Psoas muscle (tissue), 8 donors: ENCODE results near the gene IQCN. TPM values are rescaled to one million over a fixed set of nuclear protein-coding genes. Genes with fewer than 3 reads are reported as not detected.

Experiments
- ATAC-seq, 4 donors: fragments of 200-7000 bp; cut with Tn5 transposase; one replicate each; pipeline ENCODE4 v1.9.1; 2020; ENCODE audit warnings: moderate library complexity in 3 of 4, mild to moderate bottlenecking in 2 of 4
- DNase-seq, 2 donors: peaks; one replicate each; pipeline ENCODE4 v3.0.0-alpha.2; 2020
- H3K27ac ChIP-seq: fragments of 200-600 bp; one replicate; pipeline ENCODE4 v1.8.0; 2022
- H3K27me3 ChIP-seq, 3 donors: fragments of 200-600 bp in 1 of 3; one replicate each; pipeline versions ENCODE4 v1.6.1 to v1.8.0; 2013 to 2022; ENCODE audit warnings: low read length in 2 of 3, mild to moderate bottlenecking in 2 of 3, moderate library complexity in 1 of 3; ENCODE audit not compliant: insufficient read depth in 3 of 3
- H3K36me3 ChIP-seq, 2 donors: fragments of 200-600 bp in 1 of 2; one replicate each; pipeline versions ENCODE4 v1.6.1 to v1.8.0; 2013 to 2022; ENCODE audit warnings: low read depth in 1 of 2, mild to moderate bottlenecking in 1 of 2, moderate library complexity in 1 of 2; ENCODE audit not compliant: insufficient read depth in 1 of 2
- H3K4me1 ChIP-seq: fragments of 200-600 bp; one replicate; pipeline ENCODE4 v1.8.0; 2022
- H3K4me3 ChIP-seq: fragments of 200-600 bp; one replicate; pipeline ENCODE4 v1.8.0; 2022; ENCODE audit warnings: mild to moderate bottlenecking
- H3K9me3 ChIP-seq: fragments of 200-600 bp; one replicate; pipeline ENCODE4 v1.8.0; 2022
- WGBS, 3 donors: extraction: QIAGEN DNeasy Blood & Tissue Kit; methylation state at CpG; one replicate each; pipeline versions ENCODE4 v1.1.6 to v1.1.7; 2013; 5-methylcytosine and 5-hydroxymethylcytosine counted together
- intact Hi-C, 2 donors: fragments of 100-400 bp; cut with DNase I; formaldehyde crosslinking; loops; one replicate each; pipeline versions ENCODE4 v1.11.0 to v1.14.2; 2022
- polyA plus RNA-seq, 3 donors: library from polyadenylated mRNA; stranded (reverse); fragments of 200-250 nt; gene quantifications; one replicate each; pipeline ENCODE4 v1.2.3, GENCODE V29; 2013
- total RNA-seq, 4 donors: library from RNA; stranded (reverse); fragmentation: NEBNext Ultra II Directional in 2 of 4; extraction: Animal tissue kit (Norgen Biotek cat#: 25700) in 2 of 4; gene quantifications; one replicate each; pipeline versions ENCODE4 v1.2.1 to v1.2.4, GENCODE V29; 2021 to 2023
- TF ChIP-seq, protein P1 (sequence below): fragments of 200-600 bp; IDR thresholded peaks from one replicate; pipeline ENCODE4 v1.8.0; 2022; ENCODE audit warnings: antibody characterized with exemption
- donor health status: healthy with polysubstance abuse.
- donor health status: DM: no; HTN: no; CAD: no; lungs with moderate emphysema.
- donor health status: Bipolar disorder and iron deficiency.
- donor health status: healthy.
- donor health status: DM: yes; HTN: yes; CAD: no.
- donor health status: DM: no; HTN: no; CAD: no.
- donor health status: DM: no; HTN: no; CAD: no.
- donor health status: DM: yes; HTN: yes; CAD: no.

IQCN gene
- total and polyA plus RNA-seq, 7 donors = 0.12 to 1.5 (median 0.39) TPM

DNA sequence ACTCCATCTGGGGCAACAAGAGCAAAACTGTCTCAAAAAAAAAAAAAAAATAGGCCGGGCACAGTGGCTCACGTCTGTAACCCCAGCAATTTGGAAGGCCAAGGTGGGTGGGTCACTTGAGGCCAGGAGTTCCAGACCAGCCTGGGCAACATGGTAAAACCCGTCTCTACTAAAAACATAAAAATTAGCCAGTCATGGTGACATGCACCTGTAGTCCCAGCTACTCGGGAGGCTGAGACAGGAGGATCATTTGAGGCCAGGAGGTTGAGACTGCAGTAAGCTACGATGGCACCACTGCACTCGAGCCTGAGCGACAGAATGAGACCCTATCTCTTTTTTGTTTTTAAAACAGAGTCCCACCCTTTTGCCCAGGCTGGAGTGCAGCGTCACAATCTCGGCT lies 3.9 kb downstream of the IQCN start:
- 86 to 93% (median 86%) methylated on average over 9 of the region's 9 CpGs for WGBS, 3 donors
- no peak for DNase-seq
- TF ChIP-seq, protein P1, sequence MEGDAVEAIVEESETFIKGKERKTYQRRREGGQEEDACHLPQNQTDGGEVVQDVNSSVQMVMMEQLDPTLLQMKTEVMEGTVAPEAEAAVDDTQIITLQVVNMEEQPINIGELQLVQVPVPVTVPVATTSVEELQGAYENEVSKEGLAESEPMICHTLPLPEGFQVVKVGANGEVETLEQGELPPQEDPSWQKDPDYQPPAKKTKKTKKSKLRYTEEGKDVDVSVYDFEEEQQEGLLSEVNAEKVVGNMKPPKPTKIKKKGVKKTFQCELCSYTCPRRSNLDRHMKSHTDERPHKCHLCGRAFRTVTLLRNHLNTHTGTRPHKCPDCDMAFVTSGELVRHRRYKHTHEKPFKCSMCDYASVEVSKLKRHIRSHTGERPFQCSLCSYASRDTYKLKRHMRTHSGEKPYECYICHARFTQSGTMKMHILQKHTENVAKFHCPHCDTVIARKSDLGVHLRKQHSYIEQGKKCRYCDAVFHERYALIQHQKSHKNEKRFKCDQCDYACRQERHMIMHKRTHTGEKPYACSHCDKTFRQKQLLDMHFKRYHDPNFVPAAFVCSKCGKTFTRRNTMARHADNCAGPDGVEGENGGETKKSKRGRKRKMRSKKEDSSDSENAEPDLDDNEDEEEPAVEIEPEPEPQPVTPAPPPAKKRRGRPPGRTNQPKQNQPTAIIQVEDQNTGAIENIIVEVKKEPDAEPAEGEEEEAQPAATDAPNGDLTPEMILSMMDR = no peak
- intact Hi-C loops = no loop called here
- Histone ChIP-seq H3K27ac (no peak overlapping the region), H3K4me1 (peaks cover 18% of the 10 kb centered on the region), H3K27me3 (no peaks in the 10 kb centered on the region), H3K36me3 (peaks cover 0 to 9% of the 10 kb centered on the region in 2 donors), H3K4me3 (no peak overlapping the region), H3K9me3 (no peaks in the 10 kb centered on the region)
- no peak for ATAC-seq

DNA sequence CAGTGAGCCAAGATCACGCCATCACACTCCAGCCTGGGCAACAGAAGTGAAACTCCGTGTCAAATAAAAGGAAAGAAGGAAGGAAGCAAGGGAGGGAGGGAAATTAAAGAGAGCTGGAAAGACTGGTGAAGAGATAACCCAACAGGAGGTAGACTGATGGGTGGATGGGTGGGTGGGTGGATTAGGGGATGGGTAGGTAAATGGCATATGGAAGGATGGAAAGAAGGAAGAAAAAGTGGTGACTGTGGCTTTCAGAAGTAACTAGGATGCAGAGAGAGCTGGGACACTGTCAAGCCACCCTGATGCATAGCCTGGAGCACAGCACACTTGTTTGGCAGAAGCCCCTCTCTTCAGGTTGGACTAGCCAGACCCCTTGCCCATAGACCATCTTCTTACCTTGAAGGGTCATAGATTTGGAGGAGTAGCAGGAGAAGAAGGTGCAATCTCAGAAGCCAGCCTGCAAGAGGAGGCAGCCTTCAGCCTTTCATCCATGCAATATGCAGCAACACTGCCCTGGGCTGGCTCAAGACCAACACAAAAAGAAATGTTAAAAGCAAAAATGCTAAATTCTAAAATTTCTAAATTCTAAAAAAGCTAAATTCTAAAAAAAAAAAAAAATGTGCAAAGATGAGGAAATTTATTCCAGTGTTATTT lies 5.1 kb downstream of the IQCN start:
- ATAC-seq (no peak), DNase-seq (no peak)
- Histone ChIP-seq H3K9me3 (no peaks in the 10 kb centered on the region), H3K27ac (no peak overlapping the region), H3K27me3 (no peaks in the 10 kb centered on the region), H3K36me3 (peaks cover 0 to 13% of the 10 kb centered on the region in 2 donors), H3K4me3 (no peak overlapping the region), H3K4me1 (peaks cover 7% of the 10 kb centered on the region)
- WGBS, 3 donors = 80 to 90% (median 85%) methylated on average over 2 of the region's 2 CpGs
- TF ChIP-seq, protein P1 = no peak
- intact Hi-C loops = no loop called here

DNA sequence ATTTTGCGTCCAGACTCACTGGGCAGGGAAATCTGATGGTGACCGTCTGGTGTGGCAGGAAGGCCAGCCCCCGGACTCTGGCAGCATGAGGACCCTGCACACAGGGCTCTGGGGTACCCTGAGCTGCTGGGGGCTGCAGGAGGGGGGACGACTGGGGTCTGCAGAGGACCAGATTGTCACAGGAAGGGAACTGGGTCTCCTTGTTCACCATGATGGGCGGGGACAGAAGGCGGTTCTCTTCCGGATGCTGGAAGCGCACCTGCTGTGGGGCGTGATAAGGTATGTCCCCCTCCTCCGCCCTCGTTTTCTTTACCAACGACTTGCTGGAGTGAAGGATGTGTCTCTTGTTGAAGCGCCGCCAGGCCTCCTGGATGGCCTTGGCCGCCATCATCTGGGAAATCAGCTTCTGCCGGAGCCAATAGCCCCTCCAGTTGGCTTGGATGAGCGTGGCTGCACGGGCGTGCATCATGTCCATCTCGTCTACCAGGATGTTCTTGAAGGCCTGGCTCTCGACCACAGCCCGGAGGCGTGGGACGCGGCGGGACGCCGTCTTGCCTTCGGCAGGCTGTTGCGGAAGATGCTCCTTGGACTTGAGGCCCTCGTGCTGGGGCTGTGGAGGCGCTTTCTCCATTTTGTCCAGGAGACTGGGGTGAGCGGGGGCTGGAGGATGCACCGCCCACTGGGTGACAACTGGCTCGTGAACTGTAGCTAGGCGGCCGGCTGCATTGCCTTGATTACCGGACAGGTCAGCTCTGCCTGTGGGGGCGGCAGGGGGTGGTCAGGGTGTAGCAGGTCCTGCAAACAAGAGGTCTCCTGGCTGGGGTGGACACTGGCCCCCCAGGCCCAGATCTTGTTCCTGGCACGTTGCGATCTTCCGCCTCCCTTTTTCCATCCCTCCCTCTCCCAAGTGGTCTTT lies 7.2 kb downstream of the IQCN start:
- H3K36me3 ChIP-seq = peaks cover 0 to 13% of the 10 kb centered on the region in 2 donors
- intact Hi-C loops = no loop called here
- no peaks in the 10 kb centered on the region for H3K27me3 ChIP-seq
- H3K4me3 ChIP-seq = no peak overlapping the region
- H3K27ac ChIP-seq = no peak overlapping the region
- 90 to 92% (median 90%) methylated on average over 42 of the region's 42 CpGs for WGBS, 3 donors
- no peaks in the 10 kb centered on the region for H3K4me1 ChIP-seq
- TF ChIP-seq, protein P1 = no peak
- no peaks in the 10 kb centered on the region for H3K9me3 ChIP-seq
- no peak for ATAC-seq
- DNase-seq = no peak

DNA sequence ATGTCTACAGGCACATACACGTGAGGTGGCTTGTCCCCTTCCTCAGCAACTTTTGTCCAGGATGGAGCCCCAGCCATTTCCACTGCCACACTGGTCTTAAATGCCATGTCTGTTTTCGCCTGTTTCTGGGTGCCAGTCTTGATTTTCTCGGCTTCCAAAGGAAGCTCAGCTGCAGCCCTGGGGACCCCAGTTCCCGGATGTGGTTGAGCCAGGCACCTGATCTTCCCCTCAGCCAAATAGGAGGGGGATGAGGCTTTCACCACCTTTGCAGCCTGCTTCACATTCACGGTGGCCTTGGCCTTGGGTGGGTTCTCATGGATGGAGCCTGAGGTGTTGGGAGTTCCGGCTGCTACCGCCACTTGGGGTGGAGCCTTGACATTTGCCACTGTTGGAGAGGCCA lies 8.7 kb downstream of the IQCN start:
- Histone ChIP-seq H3K4me1 (no peaks in the 10 kb centered on the region), H3K27me3 (no peaks in the 10 kb centered on the region), H3K27ac (no peak overlapping the region), H3K36me3 (peaks cover 0 to 13% of the 10 kb centered on the region in 2 donors), H3K9me3 (no peaks in the 10 kb centered on the region), H3K4me3 (no peak overlapping the region)
- DNase-seq (no peak), ATAC-seq (no peak)
- intact Hi-C loops = no loop called here
- WGBS, 3 donors = 90 to 91% (median 91%) methylated on average over 7 of the region's 7 CpGs
- TF ChIP-seq, protein P1 = no peak
